HEK293T (cell line): Measurements from ENCODE around the gene CHD8.

ENCODE experiments used
- ARNT ChIP-seq: fragments of 450-650 bp; IDR thresholded peaks from 2 replicates; pipeline ENCODE4 v1.6.1; 2017; ENCODE audit warnings: mild to moderate bottlenecking
- BHLHE40 ChIP-seq: fragments of 450-650 bp; IDR thresholded peaks from 2 replicates; pipeline ENCODE4 v1.6.1; 2016; ENCODE audit warnings: mild to moderate bottlenecking, moderate library complexity, borderline replicate concordance
- CTBP1 ChIP-seq: fragments of 450-650 bp; IDR thresholded peaks from 2 replicates; pipeline ENCODE4 v1.6.1; 2016; ENCODE audit warnings: borderline replicate concordance
- ELF4 ChIP-seq: fragments of 450-650 bp; IDR thresholded peaks from 2 replicates; pipeline ENCODE4 v1.6.1; 2017; ENCODE audit warnings: antibody characterized with exemption
- FOXA1 ChIP-seq: fragments of 450-650 bp; IDR thresholded peaks from 2 replicates; pipeline ENCODE4 v1.6.1; 2016; ENCODE audit warnings: mild to moderate bottlenecking
- FOXK2 ChIP-seq: fragments of 450-650 bp; IDR thresholded peaks from 2 replicates; pipeline ENCODE4 v1.6.1; 2016; ENCODE audit warnings: mild to moderate bottlenecking
- FOXM1 ChIP-seq: fragments of 450-650 bp; IDR thresholded peaks from 2 replicates; pipeline ENCODE4 v1.6.1; 2017; ENCODE audit warnings: mild to moderate bottlenecking, borderline replicate concordance
- HDGF ChIP-seq: fragments of 450-650 bp; IDR thresholded peaks from 2 replicates; pipeline ENCODE4 v1.6.1; 2017; ENCODE audit warnings: antibody characterized with exemption, borderline replicate concordance
- LEF1 ChIP-seq: fragments of 450-650 bp; IDR thresholded peaks from 2 replicates; pipeline ENCODE4 v1.6.1; 2017; ENCODE audit warnings: mild to moderate bottlenecking, borderline replicate concordance
- SP1 ChIP-seq: fragments of 450-650 bp; IDR thresholded peaks from 2 replicates; pipeline ENCODE4 v1.6.1; 2017
- SUZ12 ChIP-seq: fragments of 450-650 bp; IDR thresholded peaks from 2 replicates; pipeline ENCODE4 v1.6.1; 2016; ENCODE audit warnings: mild to moderate bottlenecking
- TARDBP ChIP-seq: fragments of 450-650 bp; IDR thresholded peaks from 2 replicates; pipeline ENCODE4 v1.6.1; 2016

- TF ChIP-seq SUZ12 (no peak), FOXM1 (no peak), HDGF (no peak), TARDBP (no peak), BHLHE40 (no peak), ARNT (no peak), FOXK2 (no peak), LEF1 (no peak), SP1 (no peak), FOXA1 (no peak), CTBP1 (no peak), ELF4 (no peak)
Measured at GRCh38 chr14:21408147-21408546, 47.8 kb downstream of the CHD8 start.
